SK-N-SH (cell line): ENCODE measurements around the gene MIOX.

Experiments
- EP300 ChIP-seq, 2 experiments: IDR thresholded peaks; 2 replicates each; pipeline versions ENCODE4 v1.4.0 to v1.6.1; 2012; ENCODE audit warnings: borderline replicate concordance in 1 of 2, low read depth in 1 of 2, low read length in 1 of 2
- EZH2phosphoT487 ChIP-seq: fragments of 200-600 bp; sonication (generic); IDR thresholded peaks from 2 replicates; pipeline ENCODE4 v1.6.1; 2017; ENCODE audit warnings: low read depth, mixed run types, mild to moderate bottlenecking, antibody characterized with exemption, moderate library complexity, borderline replicate concordance
- JUND ChIP-seq: IDR thresholded peaks from 2 replicates; pipeline ENCODE4 v1.4.0; 2012
- MAX ChIP-seq: IDR thresholded peaks from 2 replicates; pipeline ENCODE4 v1.4.0; 2012; ENCODE audit warnings: low read depth
- POLR2AphosphoS5 ChIP-seq: IDR thresholded peaks from 2 replicates; pipeline ENCODE4 v1.6.1; 2012; ENCODE audit warnings: low read depth, low read length
- RAD21 ChIP-seq: IDR thresholded peaks from 2 replicates; pipeline ENCODE4 v1.6.1; 2012; ENCODE audit warnings: mild to moderate bottlenecking, low read length
- RCOR1 ChIP-seq: fragments of 150-350 bp; IDR thresholded peaks from 2 replicates; pipeline ENCODE4 v1.6.1; 2017; ENCODE audit warnings: antibody characterized with exemption, low read length
- RFX5 ChIP-seq: IDR thresholded peaks from 2 replicates; pipeline ENCODE4 v1.6.1; 2012; ENCODE audit warnings: mild to moderate bottlenecking, improper control_type of control experiment, low read length
- SMC3 ChIP-seq: IDR thresholded peaks from 2 replicates; pipeline ENCODE4 v1.6.1; 2012; ENCODE audit warnings: low read depth, low read length, improper control_type of control experiment
- YY1 ChIP-seq: IDR thresholded peaks from 2 replicates; pipeline ENCODE4 v1.4.0; 2012; ENCODE audit warnings: low read depth, mild to moderate bottlenecking
- TF ChIP-seq, protein P1 (sequence below): IDR thresholded peaks from 2 replicates; pipeline ENCODE4 v1.4.0; 2012; ENCODE audit warnings: low read depth, borderline replicate concordance
- TF ChIP-seq, protein P2 (sequence below): fragments of 200-600 bp; sonication (generic); IDR thresholded peaks from 2 replicates; pipeline ENCODE4 v1.6.1; 2017; ENCODE audit warnings: antibody characterized with exemption, mild to moderate bottlenecking, moderate library complexity
- TF ChIP-seq, protein P3 (sequence below): IDR thresholded peaks from 2 replicates; pipeline ENCODE4 v1.6.1; 2012; ENCODE audit warnings: mild to moderate bottlenecking, low read depth, low read length, moderate library complexity
- TF ChIP-seq, protein P4 (sequence below): fragments of 150-350 bp; IDR thresholded peaks from 2 replicates; pipeline ENCODE4 v1.6.1; 2017; ENCODE audit warnings: antibody characterized with exemption, low read length, low read depth, borderline replicate concordance

DNA sequence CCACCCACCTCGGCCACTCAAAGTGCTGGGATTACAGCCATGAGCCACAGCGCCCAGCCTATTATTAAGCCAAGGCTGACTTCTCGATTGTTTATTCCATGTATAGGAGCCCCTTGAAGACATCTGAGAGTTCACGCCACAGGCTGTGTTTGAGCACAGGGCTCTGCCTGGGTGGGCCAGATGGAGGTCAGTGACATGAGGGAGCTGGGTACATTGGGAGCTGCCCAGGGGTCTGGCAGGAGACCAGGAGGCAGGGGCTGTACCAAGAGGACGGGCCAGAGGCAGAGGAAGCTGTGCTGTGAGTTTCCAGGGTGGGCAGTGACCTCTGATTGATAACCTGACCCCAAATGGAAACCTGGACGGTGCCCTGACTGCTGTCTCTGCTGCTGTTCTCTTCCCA lies 15.4 kb downstream of the MIOX start:
- TF ChIP-seq, protein P1, sequence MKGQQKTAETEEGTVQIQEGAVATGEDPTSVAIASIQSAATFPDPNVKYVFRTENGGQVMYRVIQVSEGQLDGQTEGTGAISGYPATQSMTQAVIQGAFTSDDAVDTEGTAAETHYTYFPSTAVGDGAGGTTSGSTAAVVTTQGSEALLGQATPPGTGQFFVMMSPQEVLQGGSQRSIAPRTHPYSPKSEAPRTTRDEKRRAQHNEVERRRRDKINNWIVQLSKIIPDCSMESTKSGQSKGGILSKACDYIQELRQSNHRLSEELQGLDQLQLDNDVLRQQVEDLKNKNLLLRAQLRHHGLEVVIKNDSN: no peak
- TF ChIP-seq YY1 (no peak), RFX5 (no peak), POLR2AphosphoS5 (no peak), RCOR1 (no peak), SMC3 (no peak), EZH2phosphoT487 (no peak), EP300 (IDR thresholded peaks at IDR 0.05; ENCODE audit: borderline replicate concordance in 1 of 2, low read depth in 1 of 2, low read length in 1 of 2) (no peak), JUND (no peak), RAD21 (no peak), MAX (no peak)
- TF ChIP-seq, protein P2, sequence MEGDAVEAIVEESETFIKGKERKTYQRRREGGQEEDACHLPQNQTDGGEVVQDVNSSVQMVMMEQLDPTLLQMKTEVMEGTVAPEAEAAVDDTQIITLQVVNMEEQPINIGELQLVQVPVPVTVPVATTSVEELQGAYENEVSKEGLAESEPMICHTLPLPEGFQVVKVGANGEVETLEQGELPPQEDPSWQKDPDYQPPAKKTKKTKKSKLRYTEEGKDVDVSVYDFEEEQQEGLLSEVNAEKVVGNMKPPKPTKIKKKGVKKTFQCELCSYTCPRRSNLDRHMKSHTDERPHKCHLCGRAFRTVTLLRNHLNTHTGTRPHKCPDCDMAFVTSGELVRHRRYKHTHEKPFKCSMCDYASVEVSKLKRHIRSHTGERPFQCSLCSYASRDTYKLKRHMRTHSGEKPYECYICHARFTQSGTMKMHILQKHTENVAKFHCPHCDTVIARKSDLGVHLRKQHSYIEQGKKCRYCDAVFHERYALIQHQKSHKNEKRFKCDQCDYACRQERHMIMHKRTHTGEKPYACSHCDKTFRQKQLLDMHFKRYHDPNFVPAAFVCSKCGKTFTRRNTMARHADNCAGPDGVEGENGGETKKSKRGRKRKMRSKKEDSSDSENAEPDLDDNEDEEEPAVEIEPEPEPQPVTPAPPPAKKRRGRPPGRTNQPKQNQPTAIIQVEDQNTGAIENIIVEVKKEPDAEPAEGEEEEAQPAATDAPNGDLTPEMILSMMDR: no peak
- TF ChIP-seq, protein P3, sequence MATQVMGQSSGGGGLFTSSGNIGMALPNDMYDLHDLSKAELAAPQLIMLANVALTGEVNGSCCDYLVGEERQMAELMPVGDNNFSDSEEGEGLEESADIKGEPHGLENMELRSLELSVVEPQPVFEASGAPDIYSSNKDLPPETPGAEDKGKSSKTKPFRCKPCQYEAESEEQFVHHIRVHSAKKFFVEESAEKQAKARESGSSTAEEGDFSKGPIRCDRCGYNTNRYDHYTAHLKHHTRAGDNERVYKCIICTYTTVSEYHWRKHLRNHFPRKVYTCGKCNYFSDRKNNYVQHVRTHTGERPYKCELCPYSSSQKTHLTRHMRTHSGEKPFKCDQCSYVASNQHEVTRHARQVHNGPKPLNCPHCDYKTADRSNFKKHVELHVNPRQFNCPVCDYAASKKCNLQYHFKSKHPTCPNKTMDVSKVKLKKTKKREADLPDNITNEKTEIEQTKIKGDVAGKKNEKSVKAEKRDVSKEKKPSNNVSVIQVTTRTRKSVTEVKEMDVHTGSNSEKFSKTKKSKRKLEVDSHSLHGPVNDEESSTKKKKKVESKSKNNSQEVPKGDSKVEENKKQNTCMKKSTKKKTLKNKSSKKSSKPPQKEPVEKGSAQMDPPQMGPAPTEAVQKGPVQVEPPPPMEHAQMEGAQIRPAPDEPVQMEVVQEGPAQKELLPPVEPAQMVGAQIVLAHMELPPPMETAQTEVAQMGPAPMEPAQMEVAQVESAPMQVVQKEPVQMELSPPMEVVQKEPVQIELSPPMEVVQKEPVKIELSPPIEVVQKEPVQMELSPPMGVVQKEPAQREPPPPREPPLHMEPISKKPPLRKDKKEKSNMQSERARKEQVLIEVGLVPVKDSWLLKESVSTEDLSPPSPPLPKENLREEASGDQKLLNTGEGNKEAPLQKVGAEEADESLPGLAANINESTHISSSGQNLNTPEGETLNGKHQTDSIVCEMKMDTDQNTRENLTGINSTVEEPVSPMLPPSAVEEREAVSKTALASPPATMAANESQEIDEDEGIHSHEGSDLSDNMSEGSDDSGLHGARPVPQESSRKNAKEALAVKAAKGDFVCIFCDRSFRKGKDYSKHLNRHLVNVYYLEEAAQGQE: no peak
- TF ChIP-seq, protein P4, sequence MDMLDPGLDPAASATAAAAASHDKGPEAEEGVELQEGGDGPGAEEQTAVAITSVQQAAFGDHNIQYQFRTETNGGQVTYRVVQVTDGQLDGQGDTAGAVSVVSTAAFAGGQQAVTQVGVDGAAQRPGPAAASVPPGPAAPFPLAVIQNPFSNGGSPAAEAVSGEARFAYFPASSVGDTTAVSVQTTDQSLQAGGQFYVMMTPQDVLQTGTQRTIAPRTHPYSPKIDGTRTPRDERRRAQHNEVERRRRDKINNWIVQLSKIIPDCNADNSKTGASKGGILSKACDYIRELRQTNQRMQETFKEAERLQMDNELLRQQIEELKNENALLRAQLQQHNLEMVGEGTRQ: no peak
